Islet of Langerhans (tissue), 1 donor: Measurements from ENCODE around the gene CLEC16A.

Experiments
- FAIRE-seq: peaks from one replicate; lab custom pipeline; 2011; peaks lifted over from hg19 to GRCh38; lab: Jason Lieb, UNC

Gene CLEC16A

GRCh38 chr16:11164482-11165270 lies 220.3 kb downstream of the CLEC16A start:
- no peak for FAIRE-seq

- no peak for FAIRE-seq
These were observed 221.0 kb downstream of the CLEC16A start for GRCh38 chr16:11165349-11165748.

- no peak for FAIRE-seq
These were observed 221.7 kb downstream of the CLEC16A start for GRCh38 chr16:11165894-11166665.

- FAIRE-seq, result no peak
These were observed 223.2 kb downstream of the CLEC16A start for GRCh38 chr16:11167581-11167980.

GRCh38 chr16:11168386-11169051 lies 224.2 kb downstream of the CLEC16A start:
- FAIRE-seq, result no peak

GRCh38 chr16:11169641-11170040 lies 225.3 kb downstream of the CLEC16A start:
- FAIRE-seq, result no peak

- FAIRE-seq, result no peak
These were observed 225.8 kb downstream of the CLEC16A start for GRCh38 chr16:11170201-11170600.

GRCh38 chr16:11170696-11171447 lies 226.5 kb downstream of the CLEC16A start:
- no peak for FAIRE-seq

- FAIRE-seq, result no peak
These were observed 227.0 kb downstream of the CLEC16A start for GRCh38 chr16:11171448-11171709.

- FAIRE-seq, result no peak
These were observed 227.5 kb downstream of the CLEC16A start for GRCh38 chr16:11171757-11172299.

- no peak for FAIRE-seq
These were observed 229.1 kb downstream of the CLEC16A start for GRCh38 chr16:11173426-11173825.

- FAIRE-seq, result no peak
These were observed 229.8 kb downstream of the CLEC16A start for GRCh38 chr16:11174141-11174540.

- no peak for FAIRE-seq
These were observed 230.9 kb downstream of the CLEC16A start for GRCh38 chr16:11175106-11175786.

- FAIRE-seq, result no peak
These were observed 231.5 kb downstream of the CLEC16A start for GRCh38 chr16:11175787-11176341.

GRCh38 chr16:11177578-11178160 lies 233.3 kb downstream of the CLEC16A start:
- FAIRE-seq, result no peak

- FAIRE-seq, result no peak
These were observed 234.1 kb downstream of the CLEC16A start for GRCh38 chr16:11178424-11178823.

GRCh38 chr16:11179574-11179973 lies 235.2 kb downstream of the CLEC16A start:
- FAIRE-seq, result no peak

- FAIRE-seq, result no peak
These were observed 236.1 kb downstream of the CLEC16A start for GRCh38 chr16:11180489-11180888.

- no peak for FAIRE-seq
These were observed 237.0 kb downstream of the CLEC16A start for GRCh38 chr16:11181242-11181898.

GRCh38 chr16:11181899-11182279 lies 237.5 kb downstream of the CLEC16A start:
- no peak for FAIRE-seq
